Right hindlimb (tissue), 1 donor: Measurements from ENCODE around the gene RTP2.
A peak's percentile ranks its signal among the peaks of the same experiment; 100 is the strongest.

Source experiments
- DNase-seq: peaks from one replicate; pipeline ENCODE4 v3.0.0-alpha.2; 2018

RTP2 gene

GRCh38 chr3:187702507-187703033 lies at the start of gene RTP2:
TSS of gene RTP2 (minus strand) at chr3:187702557. CDS start at chr3:187702128, 429 bp downstream.
- no peak for DNase-seq

GRCh38 chr3:187750513-187751123 lies 48.3 kb upstream of the RTP2 start:
- peak; percentile 58 for DNase-seq

- DNase-seq, result peak; percentile 52
These were observed 47.7 kb upstream of the RTP2 start for GRCh38 chr3:187750006-187750512.

- peak; percentile 91 for DNase-seq
These were observed 45.7 kb upstream of the RTP2 start for GRCh38 chr3:187748050-187748481.

- DNase-seq, result no peak
These were observed 45.1 kb upstream of the RTP2 start for GRCh38 chr3:187747506-187747905.

GRCh38 chr3:187746442-187747281 lies 44.3 kb upstream of the RTP2 start:
- peak; percentile 55 for DNase-seq

GRCh38 chr3:187746059-187746441 lies 43.7 kb upstream of the RTP2 start:
- no peak for DNase-seq

GRCh38 chr3:187745201-187746058 lies 43.1 kb upstream of the RTP2 start, which contains the start of gene BCL6:
TSS of gene BCL6 (minus strand) at chr3:187745468. CDS start at chr3:187733693, 11,775 bp downstream.
- peak; percentile 96 for DNase-seq

- peak; percentile 87 for DNase-seq
These were observed 42.1 kb upstream of the RTP2 start for GRCh38 chr3:187744169-187745151.

GRCh38 chr3:187743195-187744141 lies 41.1 kb upstream of the RTP2 start:
- DNase-seq, result peak; percentile 84

GRCh38 chr3:187742351-187743171 lies 40.2 kb upstream of the RTP2 start:
- peak; percentile 45 for DNase-seq

- DNase-seq, result peak; percentile 78
These were observed 39.3 kb upstream of the RTP2 start for GRCh38 chr3:187741403-187742350.

- DNase-seq, result peak; percentile 82
These were observed 38.4 kb upstream of the RTP2 start for GRCh38 chr3:187740421-187741399.

- DNase-seq, result peak; percentile 95
These were observed 37.4 kb upstream of the RTP2 start for GRCh38 chr3:187739561-187740332.

- no peak for DNase-seq
These were observed 36.8 kb upstream of the RTP2 start for GRCh38 chr3:187739094-187739560.
